HUES48 (cell line): ENCODE data around the gene INO80D.
"Not testable (repeated sequence)": the region's sequence is repeated elsewhere in the genome, so short reads cannot be mapped to it uniquely, and the experiment has no call there.

Experiments
- H3K27ac ChIP-seq: one replicate; pipeline ENCODE4 v1.7.0; 2013; ENCODE audit warnings: low read depth, low read length, inconsistent platforms
- H3K27me3 ChIP-seq: 2 replicates; pipeline ENCODE4 v1.6.1; 2013; ENCODE audit warnings: mild to moderate bottlenecking, low read length; ENCODE audit not compliant: control insufficient read depth, insufficient read depth
- H3K36me3 ChIP-seq: 2 replicates; pipeline ENCODE4 v1.6.1; 2013; ENCODE audit warnings: low read length; ENCODE audit not compliant: control insufficient read depth, insufficient read depth
- H3K4me1 ChIP-seq: 2 replicates; pipeline ENCODE4 v1.6.1; 2013; ENCODE audit warnings: mild to moderate bottlenecking, low read length; ENCODE audit not compliant: control insufficient read depth, insufficient read depth
- H3K4me3 ChIP-seq: 2 replicates; pipeline ENCODE4 v1.5.1; 2013; ENCODE audit warnings: mild to moderate bottlenecking, low read depth, low read length
- H3K9ac ChIP-seq: 2 replicates; pipeline ENCODE4 v1.6.1; 2013; ENCODE audit warnings: mild to moderate bottlenecking, low read depth, low read length, moderate library complexity
- H3K9me3 ChIP-seq: 2 replicates; pipeline ENCODE4 v1.6.1; 2013; ENCODE audit warnings: low read length; ENCODE audit not compliant: control insufficient read depth, insufficient read depth

Gene INO80D

DNA sequence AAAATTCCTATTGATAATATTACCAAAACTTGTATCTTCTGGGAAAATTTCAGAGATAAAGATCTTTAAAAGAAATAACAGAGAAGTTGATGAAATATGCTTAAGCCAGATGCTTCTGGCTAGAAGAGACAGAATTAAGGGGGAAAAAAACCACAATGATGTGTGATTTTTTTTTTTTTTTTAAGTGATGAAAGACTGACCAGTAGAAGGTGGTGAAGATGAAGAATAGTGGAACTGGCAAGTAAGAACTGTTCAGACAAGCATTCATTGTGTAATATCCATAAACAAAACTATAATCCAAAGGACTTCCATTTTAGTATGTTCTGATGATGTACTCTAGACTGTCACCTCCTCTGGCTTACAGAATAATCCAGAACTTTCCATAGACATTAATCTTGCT lies 89.8 kb downstream of the INO80D start:
- no peaks in the 10 kb centered on the region for H3K27me3 ChIP-seq
- H3K27ac ChIP-seq, result no peak overlapping the region
- peaks cover 50% of the 10 kb centered on the region for H3K36me3 ChIP-seq
- no peaks in the 10 kb centered on the region for H3K9me3 ChIP-seq
- H3K4me1 ChIP-seq, result no peaks in the 10 kb centered on the region
- no peak overlapping the region for H3K4me3 ChIP-seq
- no peak overlapping the region for H3K9ac ChIP-seq

DNA sequence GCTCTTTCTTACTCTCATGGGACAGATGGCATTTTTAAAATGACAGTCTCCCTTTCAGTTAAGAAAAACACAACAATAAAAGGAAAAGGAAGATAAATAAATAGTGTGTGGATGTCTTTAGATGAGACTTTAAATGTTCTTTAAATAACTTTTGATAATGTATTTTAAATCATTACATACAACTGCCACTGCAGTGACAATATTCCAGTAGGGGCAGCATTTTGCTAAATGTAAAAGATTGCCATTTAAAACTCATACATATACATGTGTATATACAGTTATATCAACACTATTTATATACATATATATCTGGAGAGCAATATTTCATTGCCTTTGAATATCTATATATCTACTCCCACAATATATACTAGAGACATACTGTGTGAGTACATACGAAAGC lies 90.7 kb downstream of the INO80D start:
- H3K9me3 ChIP-seq, result no peaks in the 10 kb centered on the region
- no peak overlapping the region for H3K9ac ChIP-seq
- peaks cover 49% of the 10 kb centered on the region for H3K36me3 ChIP-seq
- H3K27ac ChIP-seq, result no peak overlapping the region
- no peaks in the 10 kb centered on the region for H3K4me1 ChIP-seq
- H3K27me3 ChIP-seq, result no peaks in the 10 kb centered on the region
- H3K4me3 ChIP-seq, result no peak overlapping the region

DNA sequence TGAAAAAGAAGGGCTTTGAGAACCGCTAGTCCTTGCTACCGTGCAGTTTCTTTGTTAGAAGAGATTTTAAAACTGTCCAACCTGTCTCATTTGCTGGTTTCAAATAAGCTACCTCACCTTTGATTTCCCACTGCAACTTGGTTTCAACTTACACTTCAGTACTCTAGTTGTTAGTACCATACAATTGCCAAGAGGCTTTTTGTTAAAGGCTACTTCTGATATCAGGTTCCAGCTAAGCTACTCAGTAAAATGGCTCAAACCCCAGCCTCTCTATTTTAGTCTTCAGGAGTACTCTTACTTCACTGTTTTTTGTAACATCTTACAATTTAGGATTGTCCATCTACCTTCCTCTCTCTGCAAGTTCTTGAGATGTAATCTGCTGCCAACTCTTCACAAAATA lies 91.6 kb downstream of the INO80D start:
- Histone ChIP-seq H3K36me3 (peaks cover 46% of the 10 kb centered on the region), H3K9ac (no peak overlapping the region), H3K4me3 (no peak overlapping the region), H3K27me3 (no peaks in the 10 kb centered on the region), H3K4me1 (no peaks in the 10 kb centered on the region), H3K9me3 (no peaks in the 10 kb centered on the region), H3K27ac (no peak overlapping the region)

DNA sequence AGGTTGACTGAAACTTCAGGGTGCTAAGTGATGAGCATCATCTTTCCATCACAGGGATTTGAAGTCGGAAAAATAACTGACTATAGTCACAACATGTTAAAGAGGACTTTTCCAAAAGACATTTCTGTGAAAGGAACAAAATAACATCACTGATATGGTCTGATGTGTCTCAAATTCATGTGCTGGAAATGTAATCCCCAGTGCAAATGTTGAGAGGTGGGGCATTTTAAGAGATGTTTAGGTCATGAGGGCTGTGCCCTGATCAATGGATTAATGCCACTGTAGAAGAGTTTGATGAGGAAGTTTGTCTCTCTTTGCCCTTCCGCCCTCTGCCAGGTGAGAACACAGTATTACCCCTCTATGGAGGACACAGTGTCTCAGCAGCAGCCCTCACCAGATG lies 95.9 kb downstream of the INO80D start:
- H3K36me3 ChIP-seq, result peaks cover 14% of the 10 kb centered on the region; the same call in 1 of the 2 replicates
- no peak overlapping the region for H3K9ac ChIP-seq
- H3K9me3 ChIP-seq, result no peaks in the 10 kb centered on the region
- no peak overlapping the region for H3K27ac ChIP-seq
- H3K4me1 ChIP-seq, result no peaks in the 10 kb centered on the region
- H3K27me3 ChIP-seq, result no peaks in the 10 kb centered on the region
- no peak overlapping the region for H3K4me3 ChIP-seq

DNA sequence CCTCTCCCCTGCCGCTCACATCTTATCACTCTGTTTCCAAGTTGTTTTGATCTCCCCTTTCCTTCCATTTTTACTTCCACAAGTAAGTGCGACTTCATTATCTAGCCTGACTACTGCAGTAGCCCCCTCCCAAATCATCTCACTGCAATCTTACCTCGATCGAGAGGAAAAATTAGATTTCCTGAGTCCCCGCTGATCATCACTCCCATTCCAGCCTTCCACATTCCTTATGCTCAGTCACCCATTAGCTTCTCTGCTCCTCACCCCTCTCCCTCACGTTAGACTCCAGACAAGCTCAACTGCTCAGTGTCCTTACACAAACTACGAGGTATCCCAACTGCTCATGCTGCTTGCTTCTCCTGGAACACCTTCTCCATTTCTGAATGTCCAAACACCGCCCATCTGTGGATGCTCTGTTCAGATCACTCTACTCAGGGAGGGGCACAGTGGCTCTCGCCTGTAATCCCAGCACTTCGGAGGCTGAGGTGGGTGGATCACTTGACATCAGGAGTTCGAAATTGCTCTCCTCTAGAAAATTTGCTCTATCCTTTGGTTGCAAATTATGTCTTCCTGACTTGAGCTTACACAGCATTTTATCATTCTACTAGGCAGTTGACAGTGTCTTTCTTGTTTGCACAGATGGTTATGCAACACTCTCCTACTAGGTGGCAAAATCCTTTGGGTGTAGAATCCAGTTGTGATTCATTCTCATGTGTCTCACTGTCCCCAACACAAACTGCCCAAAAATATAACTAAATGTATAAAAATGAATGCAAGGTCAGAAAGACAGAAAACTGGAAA lies 96.5 kb downstream of the INO80D start:
- Histone ChIP-seq H3K9ac (no peak overlapping the region), H3K27ac (no peak overlapping the region), H3K4me3 (no peak overlapping the region), H3K4me1 (no peaks in the 10 kb centered on the region), H3K36me3 (peaks cover 10% of the 10 kb centered on the region; the same call in 1 of the 2 replicates), H3K27me3 (no peaks in the 10 kb centered on the region), H3K9me3 (no peaks in the 10 kb centered on the region)

DNA sequence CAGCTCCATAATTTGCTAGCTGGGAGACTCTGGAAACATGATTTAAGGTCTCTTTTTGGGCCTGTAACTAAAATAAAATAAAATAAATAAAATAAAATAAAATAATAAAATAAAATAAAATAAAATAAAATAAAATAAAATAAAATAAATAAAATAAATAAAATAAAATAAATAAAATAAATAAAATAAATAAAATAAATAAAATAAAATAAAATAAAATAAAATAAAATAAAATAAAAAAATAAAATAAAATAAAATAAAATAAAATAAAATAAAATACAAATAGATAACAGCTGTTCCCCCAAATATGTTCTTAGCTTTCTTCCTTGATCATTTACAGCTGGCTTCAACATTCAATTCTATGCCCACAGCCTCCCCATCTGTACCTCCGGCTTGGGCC lies 97.3 kb downstream of the INO80D start:
- H3K27me3 ChIP-seq, H3K4me1 ChIP-seq, H3K4me3 ChIP-seq, H3K27ac ChIP-seq, H3K9me3 ChIP-seq, H3K9ac ChIP-seq: not testable (repeated sequence)
- peaks cover 10% of the 10 kb centered on the region; the same call in 1 of the 2 replicates for H3K36me3 ChIP-seq

DNA sequence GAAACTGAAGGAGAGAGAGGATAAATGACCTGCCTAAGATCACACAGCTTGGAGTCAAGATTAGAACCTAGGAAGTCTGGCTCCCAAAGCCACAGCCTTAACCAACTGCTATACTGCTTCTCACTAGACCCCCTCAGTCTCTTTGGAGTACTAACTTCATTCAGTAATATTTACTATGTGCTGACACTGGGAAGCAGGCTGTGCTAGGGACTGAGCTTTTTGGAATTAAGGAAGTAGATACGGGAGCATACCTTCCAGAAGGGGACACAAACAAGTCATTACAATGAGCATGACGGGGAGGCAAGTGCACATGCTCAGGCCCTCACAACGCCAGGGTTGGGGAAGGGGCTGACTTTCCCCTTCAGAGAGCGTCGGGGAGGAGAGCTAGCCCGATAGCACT lies 97.7 kb downstream of the INO80D start:
- H3K4me1 ChIP-seq, result no peaks in the 10 kb centered on the region
- H3K27me3 ChIP-seq, result no peaks in the 10 kb centered on the region
- H3K9ac ChIP-seq, result no peak overlapping the region
- H3K9me3 ChIP-seq, result no peaks in the 10 kb centered on the region
- peaks cover 8% of the 10 kb centered on the region; the same call in 1 of the 2 replicates for H3K36me3 ChIP-seq
- H3K4me3 ChIP-seq, result no peak overlapping the region
- no peak overlapping the region for H3K27ac ChIP-seq

DNA sequence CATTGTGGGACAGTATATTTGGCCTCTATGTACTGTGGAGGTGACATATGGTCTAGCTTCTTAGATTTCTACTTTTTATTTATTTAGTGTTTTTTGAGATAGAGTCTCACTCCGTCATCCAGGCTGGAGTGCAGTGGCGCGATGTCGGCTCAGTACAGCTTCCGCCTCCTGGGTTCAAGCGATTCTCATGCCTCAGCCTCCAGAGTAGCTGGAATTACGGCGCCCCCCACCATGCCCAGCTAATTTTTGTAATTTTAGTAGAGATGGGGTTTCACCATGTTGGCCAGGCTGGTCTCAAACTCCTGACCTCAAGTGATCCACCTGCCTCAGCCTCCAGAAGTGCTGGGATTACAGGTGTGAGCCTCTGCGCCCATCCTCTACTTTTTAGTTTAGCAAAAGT lies 99.6 kb downstream of the INO80D start:
- H3K27ac ChIP-seq, H3K9me3 ChIP-seq, H3K4me1 ChIP-seq, H3K36me3 ChIP-seq, H3K4me3 ChIP-seq, H3K27me3 ChIP-seq, H3K9ac ChIP-seq: not testable (repeated sequence)

DNA sequence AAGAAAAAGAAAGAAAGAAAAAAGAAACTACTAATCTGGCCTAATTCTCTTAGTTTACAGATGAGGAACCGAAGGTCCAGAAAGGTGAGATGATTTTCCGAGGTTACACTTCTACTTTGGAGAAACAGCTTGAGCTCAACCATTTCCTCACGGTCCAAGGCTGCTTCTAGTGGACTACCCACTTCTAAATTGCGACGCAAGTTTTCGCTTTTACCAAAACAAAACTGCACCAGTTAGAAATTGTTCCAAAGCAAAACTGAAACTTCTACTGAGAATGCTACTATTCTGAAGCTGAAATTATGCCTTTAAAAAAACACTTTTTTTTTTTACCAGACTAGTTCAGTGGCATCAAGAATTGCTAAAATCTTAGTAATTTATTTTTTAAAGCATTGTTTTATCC lies 101.6 kb downstream of the INO80D start:
- H3K4me1 ChIP-seq, result no peaks in the 10 kb centered on the region
- H3K27ac ChIP-seq, result no peak overlapping the region
- H3K36me3 ChIP-seq, result no peaks in the 10 kb centered on the region
- no peaks in the 10 kb centered on the region for H3K9me3 ChIP-seq
- no peaks in the 10 kb centered on the region for H3K27me3 ChIP-seq
- H3K4me3 ChIP-seq, result no peak overlapping the region
- H3K9ac ChIP-seq, result no peak overlapping the region

DNA sequence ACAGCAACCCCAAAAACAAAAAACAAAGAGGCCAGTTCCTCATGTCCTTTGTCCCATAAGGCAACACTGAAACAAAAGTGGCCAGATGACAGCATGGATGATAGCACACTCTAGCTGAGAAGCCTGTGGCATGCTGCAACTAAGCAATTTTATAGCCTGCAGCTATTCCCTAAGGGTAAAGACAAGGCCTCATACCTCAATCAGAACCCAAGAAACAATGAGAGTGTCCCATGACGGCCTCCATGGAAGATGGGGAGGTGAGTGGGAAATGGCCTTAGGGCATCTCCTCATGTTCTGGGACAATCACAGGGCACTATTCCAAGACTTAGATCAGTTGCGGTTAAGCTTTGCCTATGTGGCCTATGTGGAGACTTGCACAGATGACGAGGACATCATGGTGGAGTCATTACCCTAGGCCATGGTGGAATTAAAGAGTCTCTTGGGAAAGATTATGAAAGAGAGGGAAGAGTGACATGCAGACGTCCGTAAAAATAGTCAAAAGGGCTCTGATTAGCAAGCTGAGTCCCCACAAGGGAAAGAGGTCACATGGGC lies 103.1 kb downstream of the INO80D start:
- Histone ChIP-seq H3K36me3 (no peaks in the 10 kb centered on the region), H3K4me3 (no peak overlapping the region), H3K9me3 (no peaks in the 10 kb centered on the region), H3K4me1 (no peaks in the 10 kb centered on the region), H3K9ac (no peak overlapping the region), H3K27ac (no peak overlapping the region), H3K27me3 (no peaks in the 10 kb centered on the region)

DNA sequence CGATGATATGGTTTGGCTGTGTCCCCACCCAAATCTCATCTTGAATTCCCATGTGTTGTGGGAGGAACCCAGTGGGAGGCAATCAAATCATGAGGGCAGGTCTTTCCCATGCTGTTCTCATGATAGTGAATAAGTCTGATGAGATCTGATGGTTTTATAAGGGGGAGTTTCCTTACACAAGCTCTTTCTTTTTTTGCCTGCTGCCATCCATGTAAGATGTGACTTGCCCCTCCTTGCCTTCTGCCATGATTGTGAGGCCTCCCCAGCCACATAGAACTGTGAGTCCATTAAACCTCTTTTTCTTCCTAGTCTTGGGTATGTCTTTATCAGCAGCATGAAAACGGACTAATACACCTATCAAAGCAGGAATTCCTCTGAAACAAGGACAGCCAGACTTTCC lies 107.2 kb downstream of the INO80D start:
- not testable (repeated sequence) for H3K9ac ChIP-seq, H3K4me1 ChIP-seq, H3K4me3 ChIP-seq, H3K9me3 ChIP-seq, H3K27ac ChIP-seq, H3K36me3 ChIP-seq, H3K27me3 ChIP-seq
